Stimulated activated CD8-positive, alpha-beta memory T cell treated with anti-CD3 and anti-CD28 coated beads, Interleukin-7, amount 100 ng/mL, for 48 hours (primary cell): Measurements from ENCODE around the gene LY86.

ENCODE experiments used
- DNase-seq, 2 donors: peaks; one replicate each; pipeline ENCODE4 v3.0.0-alpha.2; 2020; ENCODE audit warnings: low read depth in 1 of 2; ENCODE audit errors: extremely low read depth in 1 of 2

LY86 gene

DNA sequence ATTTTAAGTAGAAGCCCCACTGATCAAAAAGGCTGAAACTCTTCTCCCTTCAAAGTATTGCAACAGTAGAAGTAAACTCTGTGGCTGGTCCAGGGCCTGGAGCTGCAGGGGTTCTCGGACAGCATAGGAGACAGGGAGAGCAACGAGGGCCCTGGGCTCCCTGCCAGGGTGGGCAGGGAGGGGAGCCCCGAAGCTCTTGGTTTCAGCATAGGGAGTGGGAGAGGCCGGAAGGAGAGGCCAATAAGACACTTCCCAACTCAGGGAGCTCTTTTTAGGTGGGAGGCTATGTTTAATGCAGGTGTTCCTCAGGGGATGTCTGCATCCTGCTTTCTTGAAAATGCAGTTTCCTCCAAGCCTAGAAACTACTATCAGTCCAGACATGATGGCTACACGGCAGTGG, 91.1 kb downstream of the LY86 start:
- no peak for DNase-seq

DNA sequence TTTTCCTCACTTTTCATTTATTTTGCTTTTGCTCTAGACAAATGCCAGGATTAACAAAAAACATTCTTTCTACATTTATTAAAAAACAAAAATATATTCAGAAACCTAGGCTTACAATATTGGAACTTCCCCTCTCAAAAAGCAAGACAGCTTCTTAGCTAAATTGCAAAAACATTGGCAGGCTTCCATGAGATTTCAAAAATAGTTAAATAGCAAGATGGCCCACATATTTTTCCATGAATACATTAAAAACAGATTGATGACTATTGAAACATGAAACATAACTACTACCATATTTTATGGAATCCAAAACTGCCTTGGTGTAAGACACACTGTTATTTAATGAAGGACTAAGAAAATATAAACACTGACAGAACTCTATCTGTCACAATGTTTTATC, 92.0 kb downstream of the LY86 start:
- DNase-seq: no peak

DNA sequence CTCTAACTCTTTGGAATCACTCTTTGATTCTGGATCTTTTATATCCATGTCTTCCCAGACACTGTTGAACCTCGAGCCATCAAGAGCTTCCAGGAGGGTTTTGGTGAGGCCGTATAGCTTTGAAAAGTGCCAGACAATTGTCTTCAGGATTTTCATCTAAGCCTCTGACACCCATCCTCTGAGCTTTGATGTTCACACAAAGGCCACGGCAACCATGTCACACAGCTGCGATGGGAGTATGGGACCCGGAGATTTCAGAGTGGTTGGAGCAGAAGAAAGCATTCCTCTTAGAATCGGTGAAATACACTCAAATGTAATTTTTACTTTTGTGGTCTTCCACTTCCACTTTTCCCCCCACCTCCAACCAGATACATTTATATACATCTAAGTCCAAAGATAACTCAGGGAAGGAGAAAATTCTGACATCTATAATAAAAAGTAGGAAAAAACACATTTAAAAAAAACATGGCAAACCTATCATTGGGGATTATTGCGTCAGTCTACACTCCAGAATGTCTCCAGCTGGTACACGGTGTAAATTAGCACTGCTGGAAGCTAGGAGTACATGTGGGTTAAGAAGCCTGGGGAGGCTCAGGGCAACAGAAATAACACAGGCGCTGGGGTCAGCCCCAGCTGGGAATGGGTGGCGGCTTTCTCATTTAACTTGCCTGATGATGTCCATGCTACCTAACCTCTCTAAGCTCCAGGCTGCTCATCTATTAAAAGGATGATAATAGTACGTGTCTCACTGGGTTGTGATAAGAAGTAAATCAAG, 92.7 kb downstream of the LY86 start:
- DNase-seq: no peak

DNA sequence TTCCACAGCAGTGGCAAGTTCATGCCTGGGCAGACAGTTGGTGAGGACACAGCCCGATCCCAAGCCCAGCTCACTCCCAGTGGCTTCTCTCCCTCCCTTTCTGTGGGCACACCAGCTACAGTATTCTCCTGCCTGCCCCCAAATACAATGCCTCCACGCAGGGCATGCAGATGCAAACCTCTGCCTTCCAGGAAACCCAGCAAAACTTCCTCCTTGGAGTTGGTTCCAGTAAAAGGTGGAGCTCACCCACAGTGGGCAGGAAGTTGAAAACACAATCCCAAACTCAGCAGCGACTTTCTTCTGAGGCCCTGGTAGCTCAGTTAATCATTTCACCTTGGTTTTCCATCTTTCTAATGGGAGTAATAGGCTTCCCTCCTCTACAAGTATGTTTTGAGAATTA, 93.7 kb downstream of the LY86 start:
- DNase-seq: no peak

DNA sequence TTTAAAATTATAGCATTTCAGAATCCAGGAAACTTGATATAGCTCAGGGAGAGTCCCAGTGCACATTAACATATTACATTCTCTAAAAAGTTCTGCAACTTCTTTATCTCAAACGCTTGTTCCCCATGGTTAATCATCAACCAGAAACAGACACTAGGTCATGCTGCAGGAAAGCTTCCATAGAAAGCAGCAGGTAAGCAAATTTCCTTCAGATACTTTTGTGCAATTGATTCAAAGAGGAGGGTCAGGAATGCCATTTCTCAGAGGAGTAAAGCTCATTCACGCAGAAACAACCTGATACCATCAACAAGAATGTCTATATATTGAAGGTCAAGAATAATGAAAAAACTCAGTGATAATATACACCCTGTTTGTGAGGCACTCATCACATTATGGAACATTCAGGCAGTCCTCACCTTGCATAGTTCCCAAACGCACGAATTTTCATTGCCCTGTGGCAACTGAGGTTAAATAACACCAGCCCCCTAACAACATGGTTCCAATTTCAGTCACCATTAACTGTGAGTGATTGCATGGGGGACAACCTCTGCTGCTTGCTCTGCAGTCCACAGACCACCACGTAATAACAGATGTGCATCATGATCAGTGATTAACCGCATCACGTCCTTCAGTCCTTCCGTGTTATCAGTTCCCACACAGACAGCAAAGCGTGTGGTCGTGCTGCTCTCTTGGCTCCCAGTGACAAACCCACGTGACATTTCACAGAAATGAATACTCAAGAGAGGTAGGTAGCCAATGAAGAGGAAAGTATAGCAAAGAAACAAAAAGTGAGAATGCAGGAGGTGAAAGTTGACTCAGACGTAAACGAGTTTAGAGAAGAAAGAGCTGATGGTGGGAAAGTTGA, 95.7 kb downstream of the LY86 start:
- DNase-seq: peak in 1 of 2 donors; percentile 13

DNA sequence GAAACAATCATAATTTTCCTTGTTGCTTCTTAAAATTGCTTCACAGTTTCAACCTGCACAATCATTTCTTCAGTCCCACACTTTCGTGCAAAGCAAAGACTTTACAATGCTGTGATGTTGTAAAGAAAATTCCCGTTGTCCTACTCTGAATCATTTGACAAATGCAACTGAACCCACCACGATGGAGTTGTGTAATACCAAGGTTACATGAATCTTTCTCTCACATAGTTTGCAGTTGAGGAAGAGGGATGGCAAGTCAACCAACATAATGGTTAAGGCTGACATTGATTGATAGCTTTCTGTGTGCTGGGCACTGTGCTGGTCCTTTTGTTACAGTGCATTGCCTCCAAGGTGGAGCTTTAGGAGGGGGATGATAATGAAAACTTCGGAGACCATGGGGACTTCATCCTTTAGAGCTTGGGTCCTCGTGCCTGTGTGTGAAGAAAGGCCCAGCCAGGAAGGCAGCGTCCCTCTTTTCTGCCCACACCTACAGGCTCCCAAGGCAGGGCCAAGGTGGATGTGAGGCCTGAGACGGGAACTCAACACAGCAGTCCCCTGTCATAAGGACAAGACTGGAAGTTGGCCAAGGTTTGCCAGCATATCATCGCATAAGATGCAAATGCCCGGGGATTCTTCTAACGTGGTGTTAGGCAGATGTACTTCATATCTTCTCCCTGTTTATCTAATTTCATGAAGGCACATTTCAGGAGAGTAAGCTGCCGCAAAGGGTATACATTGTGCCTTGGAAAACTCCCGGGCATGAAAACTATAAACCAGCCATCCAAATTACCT, 96.9 kb downstream of the LY86 start:
- DNase-seq: no peak

DNA sequence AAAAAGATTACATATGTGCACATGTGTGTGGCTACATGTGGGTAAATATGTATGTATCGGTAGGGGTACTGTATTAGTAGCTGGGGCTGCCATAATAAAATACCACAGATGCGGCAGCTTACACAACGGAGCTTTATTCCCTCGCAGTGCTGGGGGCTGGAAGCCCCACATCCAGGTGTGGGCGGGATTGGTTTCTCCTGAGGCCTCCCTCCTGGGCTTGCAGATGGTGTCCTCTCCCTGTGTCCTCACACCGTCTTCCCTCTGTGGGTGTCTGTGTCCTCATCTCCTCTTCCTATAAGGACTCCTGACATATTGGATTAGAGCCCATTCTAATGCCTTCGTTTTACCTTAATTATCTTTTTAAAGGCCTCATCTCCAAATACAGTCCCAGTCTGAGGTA, 97.7 kb downstream of the LY86 start:
- DNase-seq: no peak

DNA sequence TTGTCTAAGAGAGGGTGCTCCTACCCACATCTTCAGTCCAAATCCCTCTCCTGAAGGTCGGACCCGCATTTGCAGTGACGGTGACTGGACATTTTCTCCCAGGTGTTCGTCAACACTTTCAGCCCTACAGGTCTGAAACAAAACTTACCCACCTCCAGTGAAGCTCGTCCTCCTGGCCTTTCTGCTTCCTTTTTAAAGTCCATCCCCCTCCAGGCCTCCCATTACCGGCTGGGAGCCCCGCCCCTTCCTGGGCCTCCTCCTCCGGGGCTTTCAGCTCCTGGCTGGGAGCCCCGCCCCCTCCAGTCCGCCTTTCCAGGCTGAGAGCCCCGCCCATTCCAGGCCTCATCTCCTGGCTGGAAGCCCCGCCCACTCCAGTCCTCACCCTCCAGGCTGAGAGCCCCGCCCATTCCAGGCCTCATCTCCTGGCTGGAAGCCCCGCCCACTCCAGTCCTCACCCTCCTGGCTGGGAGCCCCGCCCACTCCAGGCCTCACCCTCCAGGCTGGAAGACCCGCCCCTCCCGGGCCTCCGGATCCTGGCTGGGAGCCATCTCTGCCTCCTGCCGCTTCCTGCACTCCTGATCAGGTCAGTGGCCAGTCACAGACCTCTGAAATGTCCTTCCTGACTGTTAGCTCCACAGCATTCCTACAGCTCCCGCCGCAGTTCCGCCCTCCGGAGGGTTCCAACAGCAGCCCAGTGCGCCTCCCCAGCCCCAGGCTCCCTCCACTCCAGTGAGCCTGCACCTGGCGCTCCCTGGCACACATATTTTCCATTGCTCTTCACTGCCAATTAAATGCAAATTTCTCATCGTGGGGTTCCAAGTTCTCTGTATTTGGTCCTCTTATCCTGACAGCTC, 98.5 kb downstream of the LY86 start:
- peak in 1 of 2 donors; percentile 15 for DNase-seq

DNA sequence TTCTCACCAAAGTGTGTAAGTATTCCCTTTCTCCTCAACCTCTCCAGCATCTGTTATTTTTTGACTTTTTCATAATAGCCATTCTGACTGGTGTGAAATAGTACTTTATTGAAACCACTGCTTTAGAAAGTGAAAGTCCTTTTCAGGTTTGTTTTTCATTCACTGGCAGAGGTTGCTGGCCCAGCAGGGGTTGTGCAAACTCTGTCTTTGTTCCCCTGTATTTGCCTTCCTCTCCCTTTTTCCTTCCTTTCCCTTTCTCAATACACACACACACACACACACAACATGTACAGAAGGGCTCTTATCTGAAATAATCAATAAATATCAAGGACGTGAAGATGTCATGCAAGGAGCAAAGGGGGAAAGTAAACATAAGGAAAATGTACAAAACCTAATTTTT, 99.8 kb downstream of the LY86 start:
- DNase-seq: no peak

DNA sequence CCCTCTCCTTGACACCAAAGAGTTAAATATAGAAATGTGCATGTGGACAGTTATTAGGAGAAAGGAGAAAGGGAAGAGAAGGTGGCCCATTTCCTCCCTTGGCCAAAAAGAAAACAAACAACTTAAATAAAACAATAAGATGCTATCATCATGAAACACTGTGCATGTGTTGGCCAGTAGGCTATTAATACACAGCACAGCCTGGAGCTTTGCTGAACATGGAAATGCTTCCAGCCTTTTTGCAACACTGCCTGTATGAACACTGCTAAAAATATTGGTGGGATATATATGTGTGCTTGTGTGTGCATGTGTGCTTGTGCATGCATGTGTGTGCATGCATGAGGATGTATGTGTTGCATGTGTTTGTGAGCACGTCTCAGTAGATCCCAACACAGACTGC, 100.4 kb downstream of the LY86 start:
- no peak for DNase-seq

DNA sequence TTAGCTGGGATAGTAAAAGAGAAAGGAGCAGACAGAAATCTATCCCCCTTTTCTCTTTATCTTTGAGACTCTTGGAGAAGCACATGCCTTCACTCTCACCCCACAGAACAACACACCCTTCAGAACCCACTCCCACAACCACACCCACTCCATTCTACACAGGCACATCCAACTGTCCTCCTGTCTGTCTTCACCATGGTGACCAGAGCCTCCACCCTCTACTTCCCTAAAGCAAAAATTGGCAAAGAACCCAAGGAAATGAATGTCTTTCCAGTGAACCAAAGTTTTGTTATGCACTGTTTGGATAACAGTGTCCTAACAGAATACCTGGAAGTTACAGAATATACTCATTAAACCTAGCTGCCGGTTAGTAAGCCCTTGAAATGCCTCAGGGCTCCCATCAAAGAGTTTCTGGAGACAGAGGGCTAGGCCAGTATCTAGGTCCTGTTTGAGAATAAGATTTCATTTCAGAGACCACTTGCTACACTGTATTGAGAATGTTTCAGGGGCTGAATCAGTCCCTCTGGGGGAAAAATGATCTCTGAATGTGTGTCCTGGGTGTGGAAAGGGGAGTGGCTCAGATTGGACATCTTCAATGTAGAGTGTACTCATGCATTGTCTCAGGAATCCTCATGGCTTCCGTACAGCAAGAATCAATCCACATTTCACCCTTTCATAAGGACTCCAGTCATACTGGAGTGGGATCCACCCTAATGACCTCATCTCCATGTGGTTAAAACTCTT, 101.1 kb downstream of the LY86 start:
- no peak for DNase-seq

DNA sequence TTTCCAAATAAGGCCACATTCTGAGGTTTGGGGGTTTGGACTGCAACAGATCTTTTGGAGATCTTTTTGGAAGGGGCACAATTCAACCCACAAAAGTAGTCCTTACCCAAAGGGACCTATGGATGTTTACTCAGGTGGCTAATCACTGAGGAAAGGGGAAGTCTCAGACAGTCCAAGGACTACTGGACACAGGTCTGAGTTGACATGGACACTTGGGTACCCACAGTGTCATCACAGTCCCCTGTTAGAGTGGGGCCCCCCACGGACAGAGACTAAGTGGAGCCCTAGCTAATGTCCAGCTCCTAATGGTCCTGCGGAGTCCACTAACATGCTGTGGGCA, 101.6 kb downstream of the LY86 start:
- no peak for DNase-seq

DNA sequence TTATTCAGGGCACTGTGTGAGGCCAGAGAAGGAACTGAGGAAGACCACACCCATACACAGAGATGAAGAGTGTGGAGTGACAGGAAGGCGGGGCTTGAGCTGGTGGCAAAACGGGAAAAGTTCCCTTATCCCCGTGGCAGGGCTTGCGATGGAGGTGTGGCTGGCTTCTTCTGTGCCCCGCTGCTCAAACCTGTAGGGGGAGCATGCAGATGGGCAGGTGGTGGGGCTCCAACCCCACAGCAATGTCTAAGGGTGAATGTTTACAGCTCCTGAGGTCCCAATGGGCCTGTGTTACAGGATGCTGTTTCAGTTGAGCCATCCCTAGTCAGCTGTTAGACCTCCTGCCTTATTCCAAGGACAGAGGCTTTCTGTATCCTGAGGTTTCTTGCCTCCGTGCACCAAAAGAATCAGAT, 105.9 kb downstream of the LY86 start:
- DNase-seq: no peak

DNA sequence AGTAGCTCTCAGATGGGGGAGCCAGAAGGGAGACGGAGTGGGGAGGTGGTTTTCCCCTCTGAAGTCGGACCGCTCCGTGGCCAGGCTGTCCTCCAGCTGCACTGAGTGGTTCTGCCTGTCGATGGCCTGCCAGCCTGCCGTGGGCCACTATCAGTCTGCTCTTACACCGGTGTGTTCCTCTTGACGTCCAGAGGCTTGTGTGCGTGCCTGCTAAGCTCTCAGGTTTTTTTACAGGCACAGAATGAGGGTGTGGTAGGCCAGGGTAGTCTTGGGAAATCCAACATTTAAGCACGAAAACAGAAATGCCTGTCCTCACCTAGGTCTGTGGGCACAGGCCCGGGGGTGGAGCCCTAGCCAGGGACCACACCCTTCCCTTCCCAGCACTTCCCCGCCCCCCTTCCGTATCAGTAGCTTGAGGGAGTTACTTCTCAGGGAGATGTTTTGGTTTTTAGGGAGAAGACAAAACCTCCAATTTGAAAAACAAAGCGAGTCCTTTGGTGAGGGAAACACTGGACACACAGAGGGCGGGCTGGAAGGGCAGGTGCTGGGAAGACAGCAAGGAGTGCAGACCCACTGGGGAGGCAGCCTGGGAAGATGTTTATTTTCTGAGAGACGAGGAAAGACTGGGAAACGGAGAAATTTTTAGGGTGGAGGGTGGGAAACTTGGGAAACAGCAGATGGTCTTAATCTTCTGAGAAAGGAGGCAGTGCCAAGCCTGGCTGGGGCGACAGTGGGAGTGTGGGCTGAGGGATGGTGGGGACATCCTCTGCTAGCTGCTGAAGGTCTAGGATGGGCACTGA, 106.5 kb downstream of the LY86 start:
- DNase-seq: no peak

DNA sequence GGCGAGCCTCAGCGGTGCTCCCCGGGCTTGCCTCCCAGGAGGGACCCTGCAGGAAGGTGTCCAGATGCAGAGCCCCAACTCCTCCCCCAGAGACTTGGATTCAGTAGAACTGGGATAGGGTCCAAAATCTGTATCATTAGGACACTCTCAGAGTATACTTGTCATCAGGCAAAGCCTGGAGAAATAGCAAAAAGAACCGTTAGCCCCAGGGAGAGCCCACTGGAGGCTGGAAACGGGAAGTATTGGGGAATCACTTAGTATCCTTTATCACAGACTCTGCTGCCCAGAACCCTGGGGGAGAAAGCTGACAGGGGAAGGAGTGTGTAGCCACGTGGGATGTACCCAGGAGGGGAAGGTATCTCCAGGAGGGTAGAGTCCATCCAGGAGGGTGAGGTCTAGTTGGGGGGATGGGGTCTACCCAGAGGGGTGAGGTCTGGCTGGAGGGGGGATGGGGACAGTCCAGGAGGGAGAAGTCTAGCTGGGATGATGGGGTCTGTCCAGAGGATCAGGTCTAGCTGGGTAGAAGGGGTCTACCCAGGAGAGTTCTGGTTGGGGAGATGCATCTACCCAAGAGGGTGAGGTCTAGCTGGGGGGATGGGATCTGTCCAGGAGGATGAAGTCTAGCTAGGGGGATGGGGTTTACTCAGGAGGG, 107.2 kb downstream of the LY86 start:
- DNase-seq: no peak

DNA sequence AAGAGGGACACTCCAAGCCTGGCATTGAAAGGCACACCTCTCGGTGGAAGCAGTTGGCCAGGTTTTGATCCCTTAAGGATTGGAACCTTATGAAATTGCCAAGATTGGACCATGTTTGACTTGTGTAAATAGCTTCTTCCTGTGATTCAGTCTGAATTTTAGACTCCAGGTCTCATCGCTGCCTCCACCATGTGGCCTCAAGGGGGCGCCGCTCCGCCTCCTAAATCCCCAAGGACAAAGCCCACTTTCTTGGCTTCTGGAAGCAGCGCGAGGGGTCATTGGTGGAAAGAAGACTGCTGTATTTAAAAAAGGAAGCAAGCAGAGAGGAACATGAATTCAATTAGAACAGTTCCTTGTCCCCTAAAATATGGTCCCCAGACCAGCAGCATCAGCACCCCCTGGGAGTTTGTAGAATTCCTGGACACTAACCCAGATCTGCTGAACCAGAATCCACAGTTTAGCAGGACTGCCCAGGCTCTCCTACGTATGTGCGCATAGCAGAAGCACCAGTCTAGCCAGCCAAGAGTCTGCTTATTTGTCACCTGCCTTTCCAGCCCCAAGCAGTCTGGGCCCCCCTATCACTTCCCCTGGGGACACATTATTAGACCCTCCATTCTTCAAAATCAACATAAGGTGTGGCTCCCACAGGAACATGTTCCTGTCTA, 108.5 kb downstream of the LY86 start:
- DNase-seq: no peak

DNA sequence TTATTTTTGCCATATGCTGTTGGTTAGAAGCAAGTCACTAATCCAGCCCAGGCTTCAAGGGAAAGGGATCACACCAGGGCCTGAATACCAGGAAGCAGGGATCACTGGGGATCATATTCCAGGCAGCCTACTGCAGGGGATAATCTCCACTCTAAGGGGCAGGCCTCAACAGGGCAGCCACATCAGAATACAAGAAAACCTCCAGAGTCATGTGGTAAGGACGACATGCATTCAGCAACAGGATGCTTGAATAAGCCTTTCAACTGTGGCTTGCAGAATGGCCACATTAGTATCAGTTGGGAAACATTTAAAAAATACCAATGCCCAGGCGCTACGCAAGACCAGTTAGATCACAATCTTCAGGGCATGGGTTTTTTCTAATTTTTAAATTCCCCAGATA, 109.1 kb downstream of the LY86 start:
- no peak for DNase-seq

DNA sequence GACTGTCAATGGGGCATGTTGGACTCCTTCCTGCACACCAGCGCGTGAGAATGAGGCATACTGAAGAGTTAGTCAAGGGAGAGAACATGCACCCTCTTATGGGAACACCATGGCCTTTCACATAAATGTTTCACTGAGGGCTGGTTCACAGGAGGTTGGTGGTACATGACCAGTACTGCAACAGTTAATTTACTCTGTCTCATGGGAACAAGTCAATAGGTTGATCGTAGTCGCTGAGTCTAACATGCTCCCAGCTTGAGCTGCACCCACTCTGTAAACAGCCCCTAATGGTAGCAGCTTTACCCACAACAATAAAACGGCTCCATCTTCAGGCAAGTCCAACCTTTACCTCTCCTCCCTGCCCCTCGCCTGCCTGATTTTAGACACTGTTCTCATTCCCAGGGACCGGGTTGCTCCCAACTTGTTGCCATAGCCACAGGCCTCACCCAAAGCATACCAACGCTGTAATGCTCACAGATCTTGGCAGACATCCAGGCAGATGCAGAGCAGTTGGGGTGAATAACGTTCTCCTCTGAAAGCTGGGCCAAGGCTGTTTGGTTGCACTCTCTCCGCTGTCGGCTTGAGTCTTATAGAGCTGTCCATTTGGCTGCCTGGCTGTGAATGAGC, 111.3 kb downstream of the LY86 start:
- DNase-seq: no peak
